NB4 (cell line): ENCODE data around the gene SLC46A3.

Source experiments
- CTCF ChIP-seq: IDR thresholded peaks from one replicate; pipeline ENCODE4 v1.5.1; 2012; ENCODE audit warnings: low read depth, low read length
- POLR2A ChIP-seq: IDR thresholded peaks from 2 replicates; pipeline ENCODE4 v1.6.1; 2011; ENCODE audit warnings: mild to moderate bottlenecking; ENCODE audit not compliant: insufficient read length; ENCODE audit errors: extremely low read depth

- TF ChIP-seq CTCF (no peak), POLR2A (no peak)
Observed at GRCh38 chr13:28650284-28650683, 68.5 kb downstream of the SLC46A3 start.
